GM10266 (cell line): ENCODE results near the gene CEACAM16.
A peak's percentile ranks its signal among the peaks of the same experiment; 100 is the strongest.
"Not testable (repeated sequence)": the region's sequence is repeated elsewhere in the genome, so short reads cannot be mapped to it uniquely, and the experiment has no call there.

Source experiments
- DNase-seq: peaks from one replicate; pipeline ENCODE4 v3.0.0; 2012; ENCODE audit errors: extremely low spot score
- TF ChIP-seq, protein P1 (sequence below): IDR thresholded peaks from 2 replicates; pipeline ENCODE4 v1.5.1; 2012; ENCODE audit warnings: mild to moderate bottlenecking, low read depth; ENCODE audit not compliant: control insufficient read depth, insufficient read depth; ENCODE audit errors: missing control alignments

CEACAM16 gene

DNA sequence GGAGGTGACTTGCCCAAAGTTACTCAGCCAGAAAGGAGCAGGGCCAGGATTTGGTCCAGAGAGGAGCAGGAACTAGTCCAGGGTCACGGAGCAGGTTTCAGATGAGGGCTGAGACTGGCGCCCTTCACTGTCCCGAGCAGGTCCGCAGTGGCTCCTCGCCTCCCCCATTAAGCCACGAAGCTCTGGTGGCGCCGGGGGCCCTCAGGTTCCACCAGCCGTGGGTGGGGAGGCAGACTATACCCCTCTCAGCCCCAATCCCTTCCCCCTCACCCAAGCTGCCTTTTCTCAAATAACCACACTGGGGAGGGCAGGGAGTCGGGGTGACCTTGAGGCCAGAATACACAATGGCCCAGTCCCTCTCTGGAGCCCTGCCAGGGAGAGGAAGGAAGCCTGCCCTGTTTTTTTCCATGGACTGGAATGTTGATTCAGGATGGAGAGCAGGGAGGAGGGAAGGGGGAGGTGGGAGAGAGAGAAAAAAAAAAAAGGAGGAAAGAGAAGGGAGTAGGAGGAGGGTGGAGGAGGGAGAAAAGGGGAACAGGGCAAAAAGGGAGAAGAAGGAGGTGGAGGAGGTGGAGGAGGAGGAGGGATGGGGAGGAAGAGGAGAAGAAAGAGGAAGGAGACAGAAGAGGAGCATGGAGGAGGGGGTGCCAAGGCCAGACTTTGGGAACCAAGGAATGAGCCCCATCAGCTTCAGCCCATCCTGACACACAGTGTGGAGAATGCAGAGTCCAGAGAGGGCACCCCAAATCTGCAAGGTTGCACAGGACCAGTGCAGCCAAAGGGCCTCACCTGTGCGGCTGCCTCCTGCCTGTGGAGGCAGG lies 19.7 kb downstream of the CEACAM16 start:
- TF ChIP-seq, protein P1, sequence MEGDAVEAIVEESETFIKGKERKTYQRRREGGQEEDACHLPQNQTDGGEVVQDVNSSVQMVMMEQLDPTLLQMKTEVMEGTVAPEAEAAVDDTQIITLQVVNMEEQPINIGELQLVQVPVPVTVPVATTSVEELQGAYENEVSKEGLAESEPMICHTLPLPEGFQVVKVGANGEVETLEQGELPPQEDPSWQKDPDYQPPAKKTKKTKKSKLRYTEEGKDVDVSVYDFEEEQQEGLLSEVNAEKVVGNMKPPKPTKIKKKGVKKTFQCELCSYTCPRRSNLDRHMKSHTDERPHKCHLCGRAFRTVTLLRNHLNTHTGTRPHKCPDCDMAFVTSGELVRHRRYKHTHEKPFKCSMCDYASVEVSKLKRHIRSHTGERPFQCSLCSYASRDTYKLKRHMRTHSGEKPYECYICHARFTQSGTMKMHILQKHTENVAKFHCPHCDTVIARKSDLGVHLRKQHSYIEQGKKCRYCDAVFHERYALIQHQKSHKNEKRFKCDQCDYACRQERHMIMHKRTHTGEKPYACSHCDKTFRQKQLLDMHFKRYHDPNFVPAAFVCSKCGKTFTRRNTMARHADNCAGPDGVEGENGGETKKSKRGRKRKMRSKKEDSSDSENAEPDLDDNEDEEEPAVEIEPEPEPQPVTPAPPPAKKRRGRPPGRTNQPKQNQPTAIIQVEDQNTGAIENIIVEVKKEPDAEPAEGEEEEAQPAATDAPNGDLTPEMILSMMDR, result no peak

DNA sequence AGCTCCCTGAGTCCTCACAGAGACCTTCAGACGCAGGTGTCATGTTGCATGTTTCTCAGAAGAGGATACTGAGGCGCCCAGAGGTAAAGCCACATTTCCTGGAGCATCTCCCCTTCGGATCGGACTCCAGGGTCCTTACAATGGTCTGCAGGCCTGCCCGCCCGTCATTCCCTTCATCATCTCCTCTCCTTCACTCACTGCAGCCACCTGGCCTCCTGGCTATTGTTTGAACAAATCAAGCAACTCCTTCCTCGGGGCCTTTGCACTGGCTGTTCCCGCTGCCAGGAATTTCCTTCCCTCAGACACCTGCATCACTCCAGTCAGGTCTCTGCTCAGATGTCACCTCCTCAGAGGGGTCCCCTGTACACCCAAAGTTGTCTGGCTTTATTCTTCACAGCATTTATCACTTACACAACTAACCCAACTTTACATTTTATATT lies 20.3 kb downstream of the CEACAM16 start:
- TF ChIP-seq, protein P1, result no peak
- DNase-seq, result no peak

More for the DNA sequence above, 19.7 kb downstream of the CEACAM16 start:
- DNase-seq, result no peak

DNA sequence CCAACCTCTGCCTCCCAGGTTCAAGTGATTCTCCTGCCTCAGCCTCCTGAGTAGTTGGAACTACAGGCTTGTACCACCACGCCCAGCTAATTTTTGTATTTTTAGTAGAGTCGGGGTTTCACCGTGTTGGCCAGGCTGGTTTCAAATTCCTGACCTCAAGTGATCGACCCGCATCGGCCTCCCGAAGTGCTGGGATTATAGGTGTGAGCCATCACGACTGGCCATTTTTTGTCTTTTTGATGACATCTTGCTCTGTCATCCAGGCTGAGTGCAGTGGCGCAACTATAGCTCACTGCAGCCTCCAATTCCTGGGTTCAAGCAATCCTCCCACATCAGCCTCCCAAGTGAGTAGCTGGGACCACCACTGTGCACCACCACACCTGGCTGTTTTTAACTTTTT lies 21.4 kb downstream of the CEACAM16 start:
- DNase-seq, result not testable (repeated sequence)

DNA sequence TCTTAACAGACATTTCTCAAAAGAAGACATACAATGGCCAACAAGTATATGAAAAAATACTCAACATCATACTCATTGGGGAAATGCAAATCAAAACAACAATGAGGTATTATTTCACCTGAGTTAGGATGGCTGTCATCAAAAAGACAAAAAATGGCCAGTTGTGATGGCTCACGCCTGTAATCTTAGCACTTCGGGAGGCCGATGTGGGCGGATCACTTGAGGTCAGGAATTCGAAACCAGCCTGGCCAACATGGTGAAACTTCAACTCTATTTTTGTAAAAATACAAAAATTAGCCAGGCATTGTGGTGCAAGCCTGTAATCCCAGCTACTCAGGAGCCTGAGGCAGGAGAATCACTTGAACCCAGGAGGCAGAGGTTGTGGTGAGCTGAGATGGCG lies 22.0 kb downstream of the CEACAM16 start:
- TF ChIP-seq, protein P1, result no peak
- DNase-seq, result no peak

DNA sequence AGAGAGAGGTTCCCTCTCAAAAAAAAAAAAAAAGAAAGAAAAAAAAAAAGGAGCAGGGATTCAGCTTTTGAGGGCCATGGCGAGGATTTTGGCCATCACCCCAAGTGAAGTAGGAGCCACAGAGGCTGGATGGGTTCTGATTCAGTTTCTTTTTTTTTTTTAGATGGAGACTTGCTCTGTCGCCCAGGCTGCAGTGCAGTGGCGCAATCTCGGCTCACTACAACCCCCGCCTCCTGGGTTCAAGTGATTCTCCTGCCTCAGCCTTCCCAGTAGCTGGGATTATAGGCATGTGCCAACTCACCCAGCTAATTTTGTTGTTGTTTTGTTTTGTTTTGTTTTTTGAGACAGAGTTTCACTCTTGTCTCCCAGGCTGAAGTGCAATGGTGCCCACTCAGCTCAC lies 22.4 kb downstream of the CEACAM16 start:
- not testable (repeated sequence) for DNase-seq

DNA sequence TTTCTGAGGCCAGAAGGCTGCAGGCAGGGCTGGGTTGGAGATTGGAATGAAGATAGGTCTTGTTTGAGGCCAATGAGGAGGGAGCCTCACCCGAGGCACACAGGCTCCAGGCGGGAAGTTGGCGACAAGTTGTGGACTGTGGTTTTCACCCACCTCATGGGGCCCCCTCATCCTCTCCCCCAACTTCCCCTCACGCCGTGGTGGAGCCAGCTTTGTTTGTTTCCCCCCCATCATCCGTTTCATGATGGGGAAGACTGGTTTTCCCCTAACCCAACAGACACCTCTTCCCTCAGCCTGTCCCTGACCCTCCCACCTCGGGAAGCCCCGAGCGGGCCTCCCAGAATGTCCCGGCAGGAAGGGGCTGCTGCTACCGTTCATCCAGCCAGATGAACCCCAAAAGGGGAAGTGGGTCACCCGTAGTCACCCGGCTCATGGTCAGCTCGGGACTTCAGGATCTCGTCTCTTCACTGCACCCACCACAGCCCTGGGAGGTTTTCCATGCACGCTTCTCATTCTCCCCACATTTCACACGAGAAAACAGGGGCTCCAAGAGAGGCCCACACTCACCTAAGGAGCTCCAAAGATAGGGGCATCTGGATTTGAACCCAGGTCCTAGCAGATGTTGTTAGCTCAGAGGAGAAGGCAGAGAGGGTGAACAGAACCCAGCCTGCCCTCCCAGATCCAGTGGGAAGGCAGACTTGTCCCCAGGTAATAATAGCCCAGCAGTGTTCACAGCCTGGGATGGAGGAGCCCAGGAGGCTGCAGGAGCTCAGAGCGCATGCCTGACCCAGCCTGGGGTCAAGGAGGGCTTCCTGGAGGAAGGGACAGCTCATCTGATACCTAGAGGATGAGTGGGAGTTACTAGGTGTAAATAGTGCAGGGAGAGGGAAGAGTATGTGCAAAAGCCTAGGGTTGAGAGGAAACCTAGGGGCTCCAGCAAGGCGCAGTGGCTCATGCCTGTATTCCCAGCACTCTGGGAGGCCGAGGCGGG lies 23.5 kb downstream of the CEACAM16 start:
- TF ChIP-seq, protein P1, result no peak
- peak; percentile 64 for DNase-seq

DNA sequence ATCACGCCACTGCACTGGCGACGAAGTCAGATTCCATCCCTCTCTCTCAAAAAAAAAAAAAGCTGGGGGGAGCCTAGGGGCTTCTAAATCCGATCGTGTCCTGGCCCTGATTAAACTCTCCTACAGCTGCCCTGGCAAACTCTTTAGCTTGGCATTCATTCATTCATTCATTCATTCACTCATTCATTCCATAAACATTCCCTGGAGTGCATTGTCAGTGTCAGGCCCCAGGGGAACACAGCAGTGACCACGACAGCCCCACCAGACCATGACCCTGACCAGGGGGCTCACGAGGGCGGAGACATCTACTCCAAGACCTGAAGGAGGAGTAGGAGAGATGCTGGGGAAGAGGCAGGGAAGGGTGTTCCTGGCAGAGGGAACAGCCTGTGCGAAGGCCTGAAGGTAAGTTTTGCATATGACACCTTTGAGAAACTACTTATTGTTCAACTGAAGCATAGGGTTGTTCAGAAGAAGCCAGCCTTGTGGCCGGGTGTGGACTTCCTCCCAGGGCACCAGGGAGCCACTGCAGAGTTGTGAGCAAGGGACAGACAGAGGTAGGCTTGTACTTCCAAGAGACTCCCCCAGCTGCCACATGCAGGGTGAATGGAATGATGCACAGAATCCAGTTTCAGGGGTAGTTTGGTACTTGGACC lies 24.5 kb downstream of the CEACAM16 start:
- TF ChIP-seq, protein P1, result no peak
- DNase-seq, result no peak
